ENCODE measurements around the gene PCDH9. TPM values are rescaled to one million over a fixed set of nuclear protein-coding genes. Genes with fewer than 3 reads are reported as not detected.

The PCDH9 gene
- polyA plus RNA-seq, 3 donors from 2014 or later: 0.56 to 0.77 TPM; not detected in 1

- no peak for DNase-seq
- no peaks in the 10 kb centered on the region for H3K4me1 Mint-ChIP-seq
- H3K4me3 Mint-ChIP-seq: no peak overlapping the region
- H3K27me3 Mint-ChIP-seq (ENCODE audit: low read depth in 3 of 3): no peaks in the 10 kb centered on the region
- no peaks in the 10 kb centered on the region for H3K36me3 Mint-ChIP-seq
- H3K9me3 Mint-ChIP-seq: peaks cover 0 to 22% (median 4%) of the 10 kb centered on the region in 6 donors
- no peak overlapping the region for H3K27ac Mint-ChIP-seq
Observed at GRCh38 chr13:66962953-66963352, 267.2 kb downstream of the PCDH9 start.

DNA sequence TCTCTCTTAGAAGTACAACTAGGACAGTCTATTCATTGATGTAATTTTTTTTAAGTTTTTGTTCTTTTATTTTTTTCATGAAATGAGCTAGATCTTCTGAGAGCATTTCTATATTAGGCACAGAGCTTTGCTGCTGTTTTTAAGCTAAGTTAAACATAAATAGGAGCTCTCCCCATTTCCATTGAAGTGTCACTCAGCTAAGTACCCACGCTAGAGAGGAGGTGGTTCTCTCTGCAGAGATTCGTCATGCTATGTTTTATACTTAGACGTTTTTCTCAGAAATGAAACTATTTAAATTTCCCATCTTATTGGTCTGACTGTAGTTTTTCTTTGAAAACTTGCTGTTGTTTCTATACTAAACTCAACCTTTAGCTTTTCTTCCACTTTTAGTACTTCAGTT is 271.5 kb downstream of the PCDH9 start:
- H3K27me3 Mint-ChIP-seq (ENCODE audit: low read depth in 3 of 3): no peaks in the 10 kb centered on the region
- peaks cover 0 to 26% (median 3%) of the 10 kb centered on the region in 6 donors for H3K9me3 Mint-ChIP-seq
- H3K27ac Mint-ChIP-seq: no peak overlapping the region
- H3K4me3 Mint-ChIP-seq: no peak overlapping the region
- no peaks in the 10 kb centered on the region for H3K4me1 Mint-ChIP-seq
- no peak for DNase-seq
- H3K36me3 Mint-ChIP-seq: no peaks in the 10 kb centered on the region

- no peak overlapping the region for H3K27ac Mint-ChIP-seq
- no peaks in the 10 kb centered on the region for H3K4me1 Mint-ChIP-seq
- no peaks in the 10 kb centered on the region for H3K36me3 Mint-ChIP-seq
- H3K9me3 Mint-ChIP-seq: peaks cover 0 to 23% (median 2%) of the 10 kb centered on the region in 6 donors
- H3K27me3 Mint-ChIP-seq (ENCODE audit: low read depth in 3 of 3): no peaks in the 10 kb centered on the region
- no peak overlapping the region for H3K4me3 Mint-ChIP-seq
- no peak for DNase-seq
Observed at GRCh38 chr13:66952507-66952906, 277.6 kb downstream of the PCDH9 start.

DNA sequence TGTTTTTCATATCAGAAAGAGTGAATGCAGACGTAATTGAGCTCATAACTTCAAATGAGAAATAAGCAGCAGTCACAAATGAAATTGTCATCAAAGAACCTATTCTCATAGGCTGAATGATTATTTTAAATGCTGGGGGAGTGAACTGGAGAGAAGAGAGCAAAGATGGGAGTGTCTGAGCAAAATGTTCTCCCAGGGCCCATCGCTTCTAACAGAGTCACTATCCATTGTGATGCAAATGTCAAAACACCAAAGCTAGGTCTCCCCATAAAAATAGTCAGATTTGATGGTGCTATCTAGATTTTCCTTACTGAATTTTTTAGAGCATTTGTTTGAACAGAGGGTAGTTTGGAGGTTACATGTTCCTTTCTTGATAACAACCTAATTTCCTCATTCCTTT is 278.7 kb downstream of the PCDH9 start:
- H3K36me3 Mint-ChIP-seq: no peaks in the 10 kb centered on the region
- no peak overlapping the region for H3K27ac Mint-ChIP-seq
- H3K9me3 Mint-ChIP-seq: peaks cover 0 to 18% (median 2%) of the 10 kb centered on the region in 6 donors
- H3K4me1 Mint-ChIP-seq: no peaks in the 10 kb centered on the region
- no peak for DNase-seq
- H3K27me3 Mint-ChIP-seq (ENCODE audit: low read depth in 3 of 3): no peaks in the 10 kb centered on the region
- no peak overlapping the region for H3K4me3 Mint-ChIP-seq

GRCh38 chr13:66950666-66951065 is 279.5 kb downstream of the PCDH9 start:
- peaks cover 0 to 19% (median 2%) of the 10 kb centered on the region in 6 donors for H3K9me3 Mint-ChIP-seq
- no peak overlapping the region for H3K27ac Mint-ChIP-seq
- no peaks in the 10 kb centered on the region for H3K27me3 Mint-ChIP-seq (ENCODE audit: low read depth in 3 of 3)
- DNase-seq: no peak
- no peaks in the 10 kb centered on the region for H3K4me1 Mint-ChIP-seq
- no peak overlapping the region for H3K4me3 Mint-ChIP-seq
- no peaks in the 10 kb centered on the region for H3K36me3 Mint-ChIP-seq

DNA sequence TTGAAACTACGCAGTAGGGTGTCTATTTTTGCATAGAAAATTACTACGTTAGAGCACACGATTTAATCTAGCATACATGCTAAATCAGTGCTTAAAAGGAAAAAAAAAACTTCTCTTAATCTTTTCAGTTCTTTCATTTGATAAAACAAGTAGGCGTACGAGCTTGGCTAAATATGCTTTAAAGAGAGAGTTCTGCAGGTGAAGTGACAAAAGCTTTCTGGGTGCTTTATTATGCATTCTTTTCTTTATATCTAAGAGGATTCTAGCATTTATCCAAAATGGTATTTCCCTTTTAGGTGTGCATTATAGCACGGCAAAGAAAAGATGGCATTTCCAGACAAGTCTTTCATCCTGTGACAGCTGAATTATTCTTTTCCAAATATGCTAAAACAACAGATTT is 281.2 kb downstream of the PCDH9 start:
- Mint-ChIP-seq H3K4me1 (no peaks in the 10 kb centered on the region), H3K27ac (no peak overlapping the region), H3K36me3 (peaks cover 0 to 3% (median 0%) of the 10 kb centered on the region in 3 donors), H3K27me3 (ENCODE audit: low read depth in 3 of 3) (no peaks in the 10 kb centered on the region), H3K4me3 (no peak overlapping the region), H3K9me3 (peaks cover 0 to 28% (median 4%) of the 10 kb centered on the region in 6 donors)
- DNase-seq: no peak

DNA sequence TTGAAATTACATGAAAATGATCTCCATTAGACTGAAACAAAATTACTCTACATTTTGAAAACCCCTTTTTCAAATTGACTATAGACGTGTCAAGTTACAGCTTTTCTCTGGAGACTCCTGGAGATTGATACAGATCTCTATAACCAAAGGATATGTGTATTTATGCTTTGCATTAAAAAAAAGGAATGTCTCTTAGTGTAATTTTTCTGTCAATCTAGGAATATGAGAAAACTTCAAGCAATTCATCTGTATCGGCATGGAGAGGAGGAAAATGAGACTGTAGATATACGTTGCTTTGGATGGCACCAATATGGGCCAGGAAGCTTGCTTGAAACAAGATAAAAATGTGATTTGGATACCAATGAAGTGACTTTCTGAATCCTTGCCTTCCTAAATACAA is 286.6 kb downstream of the PCDH9 start:
- Mint-ChIP-seq H3K27me3 (ENCODE audit: low read depth in 3 of 3) (no peaks in the 10 kb centered on the region), H3K27ac (no peak overlapping the region), H3K9me3 (peaks cover 0 to 30% (median 4%) of the 10 kb centered on the region in 6 donors), H3K4me1 (no peaks in the 10 kb centered on the region), H3K4me3 (no peak overlapping the region), H3K36me3 (peaks cover 0 to 3% (median 0%) of the 10 kb centered on the region in 3 donors)
- no peak for DNase-seq

DNA sequence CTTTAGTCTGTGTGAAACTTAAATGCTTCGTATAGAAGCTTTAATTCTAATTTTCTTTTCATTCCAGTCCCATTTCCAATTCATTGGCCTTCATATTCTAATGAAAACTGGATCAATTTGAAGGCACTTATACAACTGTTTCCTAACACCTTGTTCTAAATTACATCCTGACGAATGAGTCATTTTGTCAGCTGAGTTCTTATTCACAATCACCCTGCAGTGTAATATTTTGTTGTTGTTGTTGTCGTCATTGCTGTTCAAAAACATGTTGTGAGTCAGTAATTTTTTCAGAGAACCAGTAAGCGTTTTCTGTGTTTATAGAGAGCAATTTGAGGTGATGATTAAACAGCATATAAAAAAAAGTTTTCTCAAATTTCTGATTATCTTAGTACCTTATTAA is 290.0 kb downstream of the PCDH9 start:
- H3K4me1 Mint-ChIP-seq: no peaks in the 10 kb centered on the region
- no peak for DNase-seq
- no peak overlapping the region for H3K27ac Mint-ChIP-seq
- peaks cover 0 to 28% (median 2%) of the 10 kb centered on the region in 6 donors for H3K9me3 Mint-ChIP-seq
- H3K36me3 Mint-ChIP-seq: peaks cover 0 to 2% (median 0%) of the 10 kb centered on the region in 3 donors
- no peak overlapping the region for H3K4me3 Mint-ChIP-seq
- peaks cover 0 to 2% (median 0%) of the 10 kb centered on the region in 3 donors for H3K27me3 Mint-ChIP-seq (ENCODE audit: low read depth in 3 of 3)

DNA sequence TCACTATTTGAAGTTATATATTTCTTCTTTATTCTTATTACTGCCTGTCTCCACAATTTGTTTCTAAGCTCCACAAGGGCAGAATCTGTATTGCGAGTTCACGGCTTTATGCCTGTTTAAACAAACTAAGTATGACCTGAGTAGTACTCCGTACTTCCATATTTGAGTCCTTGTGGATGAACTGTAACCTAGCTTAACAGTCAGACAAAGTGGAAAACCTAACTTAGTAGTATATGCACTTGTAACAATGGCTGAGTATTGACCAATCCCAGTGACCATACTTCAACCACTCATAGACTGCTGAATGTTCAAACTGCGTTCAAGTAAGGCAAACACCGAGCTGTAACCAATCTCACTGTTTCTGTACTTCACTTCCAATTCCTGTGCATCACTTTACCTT is 292.7 kb downstream of the PCDH9 start:
- no peaks in the 10 kb centered on the region for H3K4me1 Mint-ChIP-seq

GRCh38 chr13:66933994-66934393 is 296.1 kb downstream of the PCDH9 start:
- H3K9me3 Mint-ChIP-seq: peaks cover 0 to 34% (median 2%) of the 10 kb centered on the region in 6 donors
- no peak overlapping the region for H3K4me3 Mint-ChIP-seq
- peaks cover 0 to 2% (median 0%) of the 10 kb centered on the region in 3 donors for H3K27me3 Mint-ChIP-seq (ENCODE audit: low read depth in 3 of 3)
- H3K27ac Mint-ChIP-seq: no peak overlapping the region
- H3K4me1 Mint-ChIP-seq: no peaks in the 10 kb centered on the region
- no peaks in the 10 kb centered on the region for H3K36me3 Mint-ChIP-seq
- DNase-seq: no peak

More for the DNA sequence above, 292.7 kb downstream of the PCDH9 start:
- H3K4me3 Mint-ChIP-seq: no peak overlapping the region
- H3K36me3 Mint-ChIP-seq: no peaks in the 10 kb centered on the region
- H3K9me3 Mint-ChIP-seq: peaks cover 0 to 37% (median 2%) of the 10 kb centered on the region in 6 donors
- H3K27me3 Mint-ChIP-seq (ENCODE audit: low read depth in 3 of 3): peaks cover 0 to 2% (median 0%) of the 10 kb centered on the region in 3 donors
- H3K27ac Mint-ChIP-seq: no peak overlapping the region
- no peak for DNase-seq

- Mint-ChIP-seq H3K27ac (no peak overlapping the region), H3K4me1 (no peaks in the 10 kb centered on the region), H3K36me3 (no peaks in the 10 kb centered on the region), H3K9me3 (peaks cover 0 to 34% (median 2%) of the 10 kb centered on the region in 6 donors), H3K27me3 (ENCODE audit: low read depth in 3 of 3) (peaks cover 0 to 2% (median 0%) of the 10 kb centered on the region in 3 donors), H3K4me3 (no peak overlapping the region)
- DNase-seq: no peak
Observed at GRCh38 chr13:66933527-66933926, 296.6 kb downstream of the PCDH9 start.

DNA sequence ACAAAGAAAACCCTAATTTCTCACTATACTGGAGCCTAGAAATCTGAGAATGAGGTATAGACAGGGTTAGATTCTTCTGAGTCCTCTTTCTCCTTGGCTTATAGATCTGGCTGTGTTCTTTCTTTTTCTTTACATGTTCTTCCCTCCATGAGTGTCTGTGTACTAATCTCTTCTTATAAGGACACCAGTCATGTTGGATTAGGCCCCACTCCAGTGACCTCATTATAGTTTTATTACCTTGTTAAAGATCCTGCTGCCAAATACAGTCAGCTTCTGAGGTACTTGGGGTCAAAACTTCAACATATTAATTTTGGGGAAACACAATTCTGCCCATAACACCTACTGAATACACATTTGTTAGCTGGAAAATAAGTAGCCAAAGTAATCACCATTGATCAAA is 302.6 kb downstream of the PCDH9 start:
- H3K4me1 Mint-ChIP-seq: no peaks in the 10 kb centered on the region

GRCh38 chr13:66926851-66927524 is 303.1 kb downstream of the PCDH9 start:
- Mint-ChIP-seq H3K36me3 (no peaks in the 10 kb centered on the region), H3K27ac (no peak overlapping the region), H3K4me1 (no peaks in the 10 kb centered on the region), H3K9me3 (peaks cover 0 to 33% (median 0%) of the 10 kb centered on the region in 6 donors), H3K4me3 (no peak overlapping the region), H3K27me3 (ENCODE audit: low read depth in 3 of 3) (no peaks in the 10 kb centered on the region)
- no peak for DNase-seq

More for the DNA sequence above, 302.6 kb downstream of the PCDH9 start:
- DNase-seq: no peak
- no peak overlapping the region for H3K4me3 Mint-ChIP-seq
- no peak overlapping the region for H3K27ac Mint-ChIP-seq
- peaks cover 0 to 33% (median 0%) of the 10 kb centered on the region in 6 donors for H3K9me3 Mint-ChIP-seq
- H3K27me3 Mint-ChIP-seq (ENCODE audit: low read depth in 3 of 3): no peaks in the 10 kb centered on the region
- no peaks in the 10 kb centered on the region for H3K36me3 Mint-ChIP-seq

GRCh38 chr13:66926200-66926850 is 303.8 kb downstream of the PCDH9 start:
- Mint-ChIP-seq H3K4me1 (no peaks in the 10 kb centered on the region), H3K4me3 (no peak overlapping the region), H3K9me3 (peaks cover 0 to 38% (median 0%) of the 10 kb centered on the region in 6 donors), H3K27me3 (ENCODE audit: low read depth in 3 of 3) (no peaks in the 10 kb centered on the region), H3K27ac (no peak overlapping the region), H3K36me3 (no peaks in the 10 kb centered on the region)
- DNase-seq: no peak
